Stimulated activated CD4-positive, alpha-beta T cell treated with anti-CD3 and anti-CD28 coated beads, Interleukin-1b, Interleukin-23, amount 100 ng/mL, for 1 hour (primary cell): Measurements from ENCODE around the gene STARD3.

Experiments
- DNase-seq, 2 donors: peaks; one replicate each; pipeline ENCODE4 v3.0.0-alpha.2; 2020; ENCODE audit warnings: low read depth in 2 of 2

Gene STARD3

GRCh38 chr17:39638317-39638716, 1.4 kb downstream of the STARD3 start:
- DNase-seq = no peak

GRCh38 chr17:39639043-39639442, 2.1 kb downstream of the STARD3 start:
- DNase-seq = no peak

DNA sequence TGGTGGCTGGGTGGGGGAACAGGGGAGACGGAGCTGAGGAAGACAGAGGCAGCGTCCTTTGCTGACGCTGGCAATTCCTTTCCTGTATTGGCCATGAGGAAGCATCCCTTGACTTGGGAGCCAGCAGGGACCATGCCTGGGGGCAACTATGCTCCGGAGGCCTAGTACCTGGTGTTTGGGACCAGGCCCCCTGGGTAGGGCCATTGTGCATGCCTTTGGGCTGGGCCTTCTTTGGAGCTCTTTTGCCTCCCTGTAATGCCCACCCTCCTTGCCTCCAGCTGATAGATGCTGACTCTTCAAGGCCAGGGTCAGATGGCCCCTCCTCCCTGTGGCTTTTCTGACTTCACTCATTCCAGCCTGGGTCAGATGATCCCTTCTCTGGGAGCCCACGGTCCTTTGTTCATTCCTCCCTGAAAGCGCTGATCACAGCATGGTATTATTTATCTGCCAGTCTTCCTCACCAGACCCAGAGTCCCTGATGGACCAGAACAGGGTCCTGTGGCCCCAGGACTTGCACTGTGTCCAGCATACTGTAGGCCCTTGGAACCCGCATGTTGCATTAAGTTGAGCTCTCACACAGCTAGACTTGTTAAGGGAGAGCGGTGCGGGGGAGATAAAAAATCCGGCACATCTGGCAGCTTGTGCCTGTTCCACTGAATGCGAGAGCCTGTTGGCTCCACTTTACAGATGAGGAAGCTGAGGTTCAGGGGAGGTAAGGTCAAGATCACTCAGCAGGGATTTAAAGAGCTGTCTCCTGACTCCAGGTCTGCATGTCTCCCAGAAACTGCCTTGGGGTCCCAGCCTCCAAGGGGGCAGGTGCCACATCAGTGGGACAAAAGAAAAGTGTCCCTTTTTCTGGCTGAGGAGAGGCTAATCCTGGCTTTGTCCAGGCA, 2.9 kb downstream of the STARD3 start:
- DNase-seq = no peak

- no peak for DNase-seq
Observed at GRCh38 chr17:39640591-39641031, 3.7 kb downstream of the STARD3 start.

DNA sequence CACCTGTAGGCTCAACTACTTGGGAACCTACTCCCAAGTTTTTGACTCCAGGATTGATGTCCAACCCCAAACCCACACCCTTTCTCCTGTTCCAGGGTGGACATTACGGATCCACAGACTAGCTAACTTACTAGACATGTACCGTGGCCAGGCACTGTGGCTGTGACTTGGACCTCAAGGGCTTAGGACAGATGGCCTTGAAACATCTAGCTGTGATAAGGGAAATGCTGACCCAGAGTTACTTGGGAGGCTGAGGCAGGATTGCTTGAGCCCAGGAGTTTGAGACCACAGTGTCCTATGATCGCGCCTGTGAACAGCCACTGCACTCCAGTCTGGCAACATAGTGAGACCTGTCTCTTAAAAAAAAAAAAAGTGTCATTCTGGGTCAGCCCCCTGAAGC, 4.2 kb downstream of the STARD3 start:
- no peak for DNase-seq

- no peak for DNase-seq
Observed at GRCh38 chr17:39641883-39642282, 4.9 kb downstream of the STARD3 start.

DNA sequence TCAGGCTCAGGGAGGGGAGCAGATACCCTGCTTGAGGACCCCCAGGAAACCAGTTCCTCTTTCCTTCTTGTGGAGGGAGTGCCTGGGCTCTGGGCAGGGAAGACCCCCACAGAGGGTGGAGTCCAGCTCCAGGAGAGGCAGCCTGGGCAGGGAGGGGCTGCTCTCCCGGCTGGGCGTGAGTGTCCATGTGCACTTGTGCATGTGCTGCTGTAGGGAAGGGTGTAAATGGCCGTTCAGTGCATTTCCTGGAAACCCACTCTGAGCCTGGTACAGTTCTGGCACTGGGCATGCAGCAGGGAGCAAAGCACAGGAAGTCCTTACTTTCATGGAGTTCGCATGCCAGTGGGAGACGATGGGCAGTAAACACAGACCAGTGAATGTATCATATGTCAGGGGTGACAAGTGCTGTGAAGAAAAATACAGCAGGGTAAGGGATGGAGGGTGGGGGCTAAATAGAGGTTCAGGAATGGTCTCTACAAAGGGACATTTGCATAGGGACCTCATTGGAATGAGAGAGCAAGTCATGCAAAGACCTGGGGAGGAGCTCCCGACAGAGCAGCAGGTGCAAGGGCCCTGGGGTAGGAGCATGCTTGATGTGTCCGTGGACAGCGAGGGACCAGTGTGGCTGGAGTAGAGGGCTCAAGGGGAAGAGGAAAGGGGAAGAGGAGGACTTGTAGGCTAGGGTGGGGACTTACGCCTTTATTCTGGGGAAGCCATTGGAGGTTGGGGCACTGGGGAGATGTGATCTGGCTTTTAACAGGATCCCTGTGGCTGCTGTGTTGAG, 5.5 kb downstream of the STARD3 start:
- no peak for DNase-seq

GRCh38 chr17:39643271-39643670, 6.3 kb downstream of the STARD3 start:
- no peak for DNase-seq

- DNase-seq = no peak
Observed at GRCh38 chr17:39647256-39647655, 10.3 kb downstream of the STARD3 start.

DNA sequence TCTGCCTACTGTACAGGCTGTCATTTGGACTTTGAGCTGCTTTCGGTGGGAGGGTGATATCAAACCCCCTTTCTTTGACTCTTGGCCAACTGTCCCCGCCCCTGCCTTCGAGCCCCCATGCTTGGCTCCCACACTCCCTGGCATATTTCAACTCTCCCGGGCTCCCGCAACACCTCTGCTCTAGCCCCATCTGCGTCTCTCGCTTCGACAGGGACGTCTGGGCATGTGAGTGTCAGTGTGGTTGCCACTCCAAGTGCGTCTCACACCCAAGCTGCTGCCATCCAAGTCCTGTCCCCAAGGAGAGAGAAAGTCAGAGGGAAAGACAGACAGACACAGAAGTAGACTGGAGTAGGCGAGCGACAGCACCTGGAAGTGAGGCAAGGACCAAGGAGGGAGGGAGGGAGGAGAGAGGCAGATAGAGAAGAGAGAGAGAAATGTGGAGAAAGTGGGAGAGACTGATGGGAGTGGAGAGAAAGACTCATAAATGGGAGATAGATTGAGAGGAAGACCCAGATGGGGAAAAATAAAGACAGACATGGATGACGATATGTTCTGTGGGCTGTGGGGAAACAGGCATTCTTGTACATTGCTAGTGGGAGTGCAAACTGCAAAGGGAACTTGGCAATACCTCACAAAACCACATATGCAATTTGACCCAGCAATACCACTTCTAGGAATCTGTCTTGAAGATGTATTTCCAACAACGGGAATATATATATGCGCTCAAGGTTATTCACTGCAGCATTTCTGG, 11.8 kb downstream of the STARD3 start:
- DNase-seq = no peak

GRCh38 chr17:39650121-39650579, 13.2 kb downstream of the STARD3 start:
- DNase-seq = no peak

- no peak for DNase-seq
Observed at GRCh38 chr17:39651923-39652586, 15.1 kb downstream of the STARD3 start.

- no peak for DNase-seq
Observed at GRCh38 chr17:39652587-39653315, 15.8 kb downstream of the STARD3 start.

GRCh38 chr17:39653316-39653661, 16.3 kb downstream of the STARD3 start:
- no peak for DNase-seq

GRCh38 chr17:39653662-39654331, 16.9 kb downstream of the STARD3 start:
- peak; percentile 60 to 78 for DNase-seq

DNA sequence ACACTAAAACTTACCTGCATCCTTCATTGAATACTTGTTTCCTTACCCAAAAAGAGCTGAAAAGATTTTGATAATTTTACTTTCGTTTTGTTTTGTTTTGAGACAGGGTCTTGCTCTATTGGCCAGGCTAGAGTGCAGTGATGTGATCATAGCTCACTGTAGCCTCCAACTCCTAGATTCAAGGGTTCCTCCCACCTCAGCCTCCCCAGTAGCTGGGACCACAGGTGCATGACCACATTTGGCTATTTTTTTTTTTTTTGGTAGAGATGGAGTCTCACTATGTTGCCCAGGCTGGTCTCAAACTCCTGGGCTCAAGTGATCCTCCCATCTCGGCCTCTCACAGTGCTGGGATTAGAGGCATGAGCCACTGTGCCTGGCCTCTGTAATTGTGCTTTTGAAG, 18.2 kb downstream of the STARD3 start:
- no peak for DNase-seq

GRCh38 chr17:39658346-39658745, 21.4 kb downstream of the STARD3 start:
- DNase-seq = no peak

DNA sequence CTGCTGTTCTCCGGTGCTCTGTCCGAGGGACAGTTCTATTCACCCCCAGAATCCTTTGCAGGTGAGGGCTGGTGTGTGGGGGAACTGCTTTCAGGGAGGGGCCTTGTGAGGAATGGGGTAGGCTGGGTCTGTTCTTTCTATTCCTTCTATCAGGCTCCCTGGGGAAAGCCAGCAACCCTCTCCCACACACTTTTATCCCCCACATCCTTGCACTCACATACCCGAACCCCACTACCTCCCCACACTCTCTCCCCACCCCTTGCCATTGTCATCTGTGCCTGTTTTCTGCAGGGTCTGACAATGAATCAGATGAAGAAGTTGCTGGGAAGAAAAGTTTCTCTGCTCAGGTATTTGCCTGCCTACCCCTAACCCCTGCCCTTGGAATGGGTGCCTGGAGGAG, 21.8 kb downstream of the STARD3 start:
- no peak for DNase-seq

DNA sequence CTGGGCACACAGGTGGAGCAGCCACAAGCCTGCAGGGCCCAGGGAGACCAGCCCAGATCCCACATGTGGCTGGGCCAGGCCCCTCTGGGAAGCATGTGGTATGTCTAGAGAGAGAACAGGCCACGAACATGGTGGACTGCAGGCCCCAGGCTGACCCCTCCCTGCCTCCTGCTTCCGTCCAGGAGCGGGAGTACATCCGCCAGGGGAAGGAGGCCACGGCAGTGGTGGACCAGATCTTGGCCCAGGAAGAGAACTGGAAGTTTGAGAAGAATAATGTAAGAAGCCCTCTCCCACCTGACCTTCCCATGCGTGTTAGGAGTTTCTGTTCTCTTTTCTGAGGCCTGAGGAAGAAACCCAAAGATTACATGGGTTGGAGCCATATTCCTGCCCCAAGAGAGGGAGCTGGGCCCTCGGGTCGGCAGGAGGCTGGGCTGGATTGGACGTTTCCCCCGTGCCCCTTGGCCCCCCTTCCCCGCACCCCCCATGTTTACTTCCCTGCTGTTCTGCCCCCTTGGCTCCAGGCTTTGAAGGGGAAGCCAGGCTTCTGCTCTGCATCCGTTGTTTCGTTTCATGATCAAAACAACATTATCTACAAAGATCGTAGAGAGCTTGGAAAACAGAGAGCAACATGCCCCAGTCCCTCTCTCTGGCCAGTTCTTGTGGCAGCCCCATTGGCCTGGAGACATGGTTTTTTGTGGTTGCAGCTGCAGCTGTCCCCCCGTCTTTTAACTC, 22.5 kb downstream of the STARD3 start:
- no peak for DNase-seq

DNA sequence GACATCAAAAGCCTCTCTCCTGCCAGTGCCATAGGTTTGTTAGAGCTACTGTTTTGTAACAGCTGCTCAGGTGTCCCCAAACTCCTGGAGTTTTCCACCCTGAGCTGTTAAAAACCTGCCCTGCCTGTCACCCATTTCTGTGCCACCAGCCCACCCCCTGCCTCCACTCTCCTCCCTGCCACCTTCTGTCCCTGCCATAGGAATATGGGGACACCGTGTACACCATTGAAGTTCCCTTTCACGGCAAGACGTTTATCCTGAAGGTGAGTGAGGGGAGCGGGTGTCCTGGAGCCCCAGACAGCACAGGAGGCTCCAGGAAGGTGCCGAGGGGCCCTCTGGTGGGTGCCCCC, 23.0 kb downstream of the STARD3 start:
- DNase-seq = no peak
